NCI-H748 treated with DMSO at 0.1 percent for 48 hours (cell line): ENCODE results near the gene NRDE2.
"Not testable (repeated sequence)": the region's sequence is repeated elsewhere in the genome, so short reads cannot be mapped to it uniquely, and the experiment has no call there.

Experiments
- DNase-seq: peaks from one replicate; lab custom pipeline; 2025; lab: John Stamatoyannopoulos, UW

NRDE2 gene

GRCh38 chr14:90272523-90272922 lies 59.2 kb downstream of the NRDE2 start:
- DNase-seq, result no peak

GRCh38 chr14:90268420-90268819 lies 63.3 kb downstream of the NRDE2 start:
- DNase-seq, result no peak

GRCh38 chr14:90266441-90267154 lies 65.1 kb downstream of the NRDE2 start:
- DNase-seq, result no peak

DNA sequence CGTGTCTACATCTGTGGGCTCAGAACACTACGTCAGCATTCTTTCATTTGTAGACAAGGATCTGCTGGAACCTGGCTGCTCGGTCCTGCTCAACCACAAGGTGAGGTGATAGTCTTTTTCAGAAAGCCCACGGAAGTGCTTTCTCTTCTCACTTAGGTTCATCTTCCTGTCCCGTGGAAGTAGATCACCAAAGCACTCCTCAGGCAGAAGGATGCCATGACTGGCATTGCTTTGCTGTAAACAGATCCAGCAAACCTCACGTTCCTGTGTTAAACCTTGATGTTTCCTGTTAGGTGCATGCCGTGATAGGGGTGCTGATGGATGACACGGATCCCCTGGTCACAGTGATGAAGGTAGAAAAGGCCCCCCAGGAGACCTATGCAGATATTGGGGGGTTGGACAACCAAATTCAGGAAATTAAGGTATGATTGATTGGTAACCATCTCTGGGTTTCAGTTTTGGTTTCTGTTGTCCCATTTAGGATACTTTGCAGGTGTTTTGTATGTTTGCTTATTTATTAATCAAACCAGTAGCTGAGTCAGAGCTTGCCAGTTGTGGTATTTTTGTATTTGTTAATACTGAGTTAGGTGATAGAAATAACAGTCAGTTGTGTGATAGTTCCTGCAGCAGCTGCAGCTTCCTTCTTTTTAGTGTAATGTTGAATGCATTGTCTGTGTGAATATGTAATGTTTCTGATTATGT lies 67.8 kb downstream of the NRDE2 start:
- no peak for DNase-seq

DNA sequence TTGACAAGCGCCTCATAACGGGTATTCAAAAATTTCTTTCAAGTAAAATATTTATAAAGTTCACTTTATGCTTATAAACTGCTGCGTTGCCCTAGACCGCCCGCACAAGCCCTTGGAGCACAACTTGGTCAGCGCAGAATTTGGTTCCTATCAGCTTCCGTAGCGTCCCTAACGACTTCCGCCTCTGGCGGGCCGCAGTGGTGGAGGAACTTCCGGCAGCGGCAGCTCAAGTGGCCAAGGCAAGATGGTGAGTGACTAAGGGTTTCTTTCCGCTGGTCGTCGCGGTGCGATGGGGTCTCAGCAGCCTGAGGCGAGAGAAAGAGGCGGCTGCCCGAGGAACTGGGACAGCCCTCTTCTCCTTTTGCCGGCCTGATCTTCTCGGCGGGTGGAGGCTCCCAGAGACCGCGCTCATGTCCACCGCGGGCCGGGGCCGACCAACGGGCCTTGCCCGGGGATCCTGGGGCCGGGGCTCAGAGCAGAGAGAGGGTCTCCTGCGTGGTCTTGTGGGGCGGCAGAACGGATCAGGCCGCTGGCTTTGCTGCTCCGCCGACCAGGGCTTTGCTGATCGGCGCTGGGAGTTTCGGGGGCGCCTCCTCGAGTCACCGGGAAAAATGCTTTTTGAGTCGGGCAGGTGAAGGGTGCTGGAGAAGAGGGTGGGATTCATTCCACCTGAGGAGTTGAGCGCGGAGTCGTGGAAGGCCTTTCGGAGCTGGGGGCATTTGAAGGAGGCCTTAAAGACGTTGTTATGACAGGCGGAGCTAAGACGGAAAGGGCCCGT lies 75.2 kb downstream of the NRDE2 start, which contains the start of gene PSMC1:
Gene PSMC1, plus strand, starts transcription at position 200 of the 778 bp plus-strand sequence. Its CDS starts 45 bp downstream, at position 245.
- peak; percentile 85 for DNase-seq

- no peak for DNase-seq
Measured at GRCh38 chr14:90255871-90256270, 75.9 kb downstream of the NRDE2 start.

GRCh38 chr14:90253826-90254225 lies 77.9 kb downstream of the NRDE2 start:
- no peak for DNase-seq

DNA sequence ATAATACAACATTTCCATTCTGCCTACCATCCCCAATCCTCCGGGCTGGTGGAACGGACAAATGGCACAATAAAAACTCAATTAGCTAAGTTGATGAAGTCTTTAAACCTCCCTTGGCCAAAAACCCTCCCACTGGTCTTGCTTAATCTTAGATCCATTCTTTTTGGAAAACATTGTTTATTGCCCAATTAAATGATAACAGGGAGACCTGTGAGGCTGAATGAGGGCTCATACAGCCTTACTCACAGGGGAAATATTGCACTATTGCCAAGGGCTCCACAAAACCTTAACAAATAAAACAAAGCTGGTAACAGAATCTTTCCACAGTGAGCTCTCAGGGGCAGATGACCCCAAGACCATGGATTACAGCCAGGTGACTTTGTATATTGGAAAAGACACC lies 83.1 kb downstream of the NRDE2 start:
- no peak for DNase-seq

DNA sequence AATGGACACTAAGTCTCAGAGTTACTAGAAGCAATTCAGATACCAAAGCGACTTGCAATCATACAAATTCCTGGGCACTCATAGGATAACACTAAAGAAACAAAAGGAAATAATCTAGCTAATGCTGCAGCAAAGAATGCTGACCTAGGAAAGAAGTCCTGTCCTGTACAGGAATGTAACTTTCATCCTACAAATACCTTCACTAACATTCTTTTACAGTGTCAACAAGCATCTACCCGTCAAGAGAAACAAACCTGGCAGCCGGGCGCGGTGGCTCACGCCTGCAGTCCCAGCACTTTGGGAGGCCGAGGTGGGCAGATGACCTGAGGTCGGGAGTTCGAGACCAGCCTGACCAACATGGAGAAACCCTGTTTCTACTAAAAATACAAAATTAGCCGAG lies 84.3 kb downstream of the NRDE2 start:
- not testable (repeated sequence) for DNase-seq

- DNase-seq, result no peak
Measured at GRCh38 chr14:90246936-90247335, 84.8 kb downstream of the NRDE2 start.

DNA sequence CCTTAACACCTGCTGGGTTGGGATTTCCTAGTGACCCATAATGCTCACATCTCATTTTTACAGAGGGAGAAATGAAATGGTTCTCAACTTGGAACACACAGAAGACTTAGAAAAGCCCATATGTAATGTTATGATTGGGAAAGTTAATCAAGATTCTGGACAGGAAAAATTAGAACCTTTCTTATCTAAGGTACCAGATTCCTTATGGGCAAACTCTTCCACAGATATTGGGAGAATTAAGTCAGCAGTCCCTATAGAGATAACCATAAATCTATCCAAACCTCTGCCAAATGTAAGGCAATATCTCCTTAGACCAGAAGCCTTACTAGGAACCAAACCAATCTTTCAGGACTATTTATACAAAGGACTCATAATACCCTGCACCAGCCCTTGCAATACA lies 89.3 kb downstream of the NRDE2 start:
- DNase-seq, result no peak

- no peak for DNase-seq
Measured at GRCh38 chr14:90239139-90239538, 92.6 kb downstream of the NRDE2 start.

DNA sequence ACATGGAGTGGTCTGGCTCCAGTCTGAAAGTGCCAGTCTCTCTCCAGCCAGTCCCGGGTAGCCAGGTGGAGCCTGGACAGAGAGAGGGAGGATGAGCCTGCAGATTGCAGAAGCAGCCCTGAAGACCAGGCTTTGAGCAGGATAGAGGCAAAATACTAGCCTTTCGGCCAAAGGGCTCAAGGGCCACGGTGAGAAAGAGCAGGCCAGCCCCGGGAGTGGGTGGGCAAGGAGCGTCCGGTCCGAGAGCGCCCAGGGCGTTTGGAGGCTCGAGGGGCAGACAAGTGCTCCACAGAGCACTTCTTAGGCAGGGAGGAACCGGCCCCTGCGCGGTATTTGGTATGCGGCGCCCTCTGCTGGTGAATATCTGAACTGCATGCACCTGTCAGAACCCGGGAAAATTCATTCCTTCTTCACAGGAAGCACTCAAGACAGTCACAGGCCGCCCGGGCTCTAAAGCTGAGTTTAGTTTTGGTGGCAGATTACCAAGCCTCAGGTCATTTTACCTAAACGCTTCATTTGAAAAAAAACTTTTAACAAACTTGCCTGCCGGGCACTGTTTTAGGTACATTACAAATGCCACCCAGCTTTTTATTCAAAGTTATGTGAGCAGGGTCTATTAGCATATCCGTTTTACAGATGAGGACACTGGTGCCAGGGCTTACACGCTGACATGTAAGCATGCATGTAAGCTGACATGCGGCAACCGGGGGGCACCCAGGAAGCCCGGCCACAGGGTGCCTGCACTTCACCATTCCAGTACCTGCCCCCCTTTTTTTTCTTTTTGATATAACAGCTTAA lies 96.4 kb downstream of the NRDE2 start:
- peak; percentile 84 for DNase-seq

DNA sequence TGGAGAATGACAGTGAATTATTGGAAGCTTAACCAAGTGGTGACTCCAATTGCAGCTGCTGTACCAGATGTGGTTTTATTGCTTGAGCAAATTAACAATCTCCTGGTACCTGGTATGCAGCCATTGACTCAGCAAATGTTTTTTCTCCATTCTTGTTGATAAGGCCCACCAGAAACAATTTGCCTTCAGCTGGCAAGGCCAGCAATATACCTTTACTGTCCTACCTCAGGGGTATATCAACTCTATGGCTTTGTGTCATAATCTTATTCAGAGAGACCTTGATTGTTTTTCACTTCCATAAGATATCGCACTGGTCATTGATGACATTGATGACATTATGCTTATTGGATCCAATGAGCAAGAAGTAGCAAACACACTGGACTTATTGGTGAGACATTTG lies 101.8 kb downstream of the NRDE2 start:
- DNase-seq, result not testable (repeated sequence)

GRCh38 chr14:90228478-90228877 lies 103.3 kb downstream of the NRDE2 start:
- DNase-seq, result no peak
